Loucy (cell line): ENCODE results near the gene KRTDAP.

Experiments
- EZH2phosphoT487 ChIP-seq: fragments of 200-600 bp; IDR thresholded peaks from 2 replicates; pipeline ENCODE4 v1.6.1; 2018; ENCODE audit warnings: antibody characterized with exemption, mild to moderate bottlenecking, moderate library complexity, borderline replicate concordance
- TF ChIP-seq, protein P1 (sequence below): fragments of 200-600 bp; sonication (generic); conservative IDR thresholded peaks from 2 replicates; pipeline ENCODE4 v1.5.1; 2014; ENCODE audit warnings: mild to moderate bottlenecking, antibody characterized with exemption, low read length

DNA sequence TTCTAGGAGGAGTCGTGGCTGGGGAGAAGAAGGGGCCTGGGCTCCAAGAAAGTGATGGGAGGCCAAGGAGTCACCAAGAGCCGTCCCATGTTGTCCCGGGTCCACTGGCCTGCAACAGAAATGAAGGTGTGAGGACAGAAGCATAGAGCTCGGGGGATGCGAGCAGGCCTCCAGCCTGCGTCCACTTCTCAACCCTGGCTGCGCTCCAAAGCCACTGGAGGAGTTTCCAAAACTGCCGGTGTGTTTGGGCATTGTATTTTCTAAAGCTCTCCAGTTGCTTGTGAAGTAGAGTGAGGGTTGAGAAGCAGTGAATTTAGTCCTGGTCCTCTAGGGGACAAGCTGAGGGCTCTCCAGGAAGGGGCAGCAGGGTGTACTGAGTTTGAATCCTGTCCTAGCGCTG lies 29.2 kb downstream of the KRTDAP start:
- TF ChIP-seq, protein P1, sequence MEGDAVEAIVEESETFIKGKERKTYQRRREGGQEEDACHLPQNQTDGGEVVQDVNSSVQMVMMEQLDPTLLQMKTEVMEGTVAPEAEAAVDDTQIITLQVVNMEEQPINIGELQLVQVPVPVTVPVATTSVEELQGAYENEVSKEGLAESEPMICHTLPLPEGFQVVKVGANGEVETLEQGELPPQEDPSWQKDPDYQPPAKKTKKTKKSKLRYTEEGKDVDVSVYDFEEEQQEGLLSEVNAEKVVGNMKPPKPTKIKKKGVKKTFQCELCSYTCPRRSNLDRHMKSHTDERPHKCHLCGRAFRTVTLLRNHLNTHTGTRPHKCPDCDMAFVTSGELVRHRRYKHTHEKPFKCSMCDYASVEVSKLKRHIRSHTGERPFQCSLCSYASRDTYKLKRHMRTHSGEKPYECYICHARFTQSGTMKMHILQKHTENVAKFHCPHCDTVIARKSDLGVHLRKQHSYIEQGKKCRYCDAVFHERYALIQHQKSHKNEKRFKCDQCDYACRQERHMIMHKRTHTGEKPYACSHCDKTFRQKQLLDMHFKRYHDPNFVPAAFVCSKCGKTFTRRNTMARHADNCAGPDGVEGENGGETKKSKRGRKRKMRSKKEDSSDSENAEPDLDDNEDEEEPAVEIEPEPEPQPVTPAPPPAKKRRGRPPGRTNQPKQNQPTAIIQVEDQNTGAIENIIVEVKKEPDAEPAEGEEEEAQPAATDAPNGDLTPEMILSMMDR, result no peak
- no peak for TF ChIP-seq EZH2phosphoT487
